PC-9 (cell line): ENCODE data around the gene MARCHF3.

Experiments used
- CTCF ChIP-seq: fragments of 200-600 bp; sonication (generic); conservative IDR thresholded peaks from 2 replicates; pipeline ENCODE4 v1.6.1; 2017; ENCODE audit warnings: mixed run types, antibody characterized with exemption, mild to moderate bottlenecking, moderate library complexity
- EZH2 ChIP-seq: fragments of 200-600 bp; sonication (generic); IDR thresholded peaks from 2 replicates; pipeline ENCODE4 v1.8.0; 2017; ENCODE audit warnings: antibody characterized with exemption, low read depth

- TF ChIP-seq CTCF = no peak
- no peak for TF ChIP-seq EZH2
Measured at GRCh38 chr5:127014573-127014972, 15.8 kb downstream of the MARCHF3 start.
